Osteoblast (primary cell): ENCODE data around the gene CETP. TPM values are rescaled to one million over a fixed set of nuclear protein-coding genes. Genes with fewer than 3 reads are reported as not detected.

Experiments used
- DNase-seq: peaks from one replicate; pipeline ENCODE4 v3.0.0; 2011; ENCODE audit warnings: low spot score, mixed read lengths; ENCODE audit not compliant: insufficient read length; ENCODE audit errors: missing footprints
- H2AFZ ChIP-seq: 2 replicates; pipeline ENCODE4 v1.6.0; 2011; ENCODE audit warnings: mild to moderate bottlenecking, low read length
- H3K27ac ChIP-seq: 2 replicates; pipeline ENCODE4 v1.5.1; 2011; ENCODE audit warnings: mild to moderate bottlenecking, low read depth, low read length, moderate library complexity
- H3K27me3 ChIP-seq: 2 replicates; pipeline ENCODE4 v1.6.0; 2012; ENCODE audit warnings: mild to moderate bottlenecking, control low read depth, inconsistent platforms, low read length, moderate library complexity; ENCODE audit not compliant: insufficient read depth
- H3K36me3 ChIP-seq: 2 replicates; pipeline ENCODE4 v1.5.1; 2011; ENCODE audit warnings: mild to moderate bottlenecking, low read length, control low read depth, moderate library complexity; ENCODE audit not compliant: insufficient read depth
- H3K4me1 ChIP-seq: 2 replicates; pipeline ENCODE4 v1.5.1; 2011; ENCODE audit warnings: mild to moderate bottlenecking, low read length, control low read depth, moderate library complexity; ENCODE audit not compliant: insufficient read depth
- H3K4me2 ChIP-seq: 2 replicates; pipeline ENCODE4 v1.6.0; 2011; ENCODE audit warnings: mild to moderate bottlenecking, low read length; ENCODE audit not compliant: insufficient read depth
- H3K4me3 ChIP-seq: fragments of 200-600 bp; sonication (generic); 3 replicates; pipeline ENCODE4 v1.5.1; 2012; ENCODE audit warnings: mild to moderate bottlenecking, low read length, inconsistent platforms; ENCODE audit not compliant: insufficient read depth
- H3K79me2 ChIP-seq: 2 replicates; pipeline ENCODE4 v1.6.0; 2012; ENCODE audit warnings: mild to moderate bottlenecking, low read length, control low read depth, inconsistent platforms; ENCODE audit not compliant: insufficient read depth
- H3K9me3 ChIP-seq: 2 replicates; pipeline ENCODE4 v1.5.1; 2011; ENCODE audit warnings: low read depth, low read length, control low read depth
- H4K20me1 ChIP-seq: 2 replicates; pipeline ENCODE4 v1.6.0; 2012; ENCODE audit warnings: mild to moderate bottlenecking, low read length, control low read depth; ENCODE audit not compliant: insufficient read depth
- CTCF ChIP-seq: IDR thresholded peaks from 2 replicates; pipeline ENCODE4 v1.5.1; 2011; ENCODE audit warnings: mild to moderate bottlenecking, low read depth, low read length, moderate library complexity; ENCODE audit errors: extremely low read depth
- total RNA-seq: library from RNA; depleted of rRNA; stranded (reverse); fragments of >200 nt; gene quantifications from 2 replicates; pipeline ENCODE4 v1.2.3, GENCODE V29; 2012

CETP gene, protein sequence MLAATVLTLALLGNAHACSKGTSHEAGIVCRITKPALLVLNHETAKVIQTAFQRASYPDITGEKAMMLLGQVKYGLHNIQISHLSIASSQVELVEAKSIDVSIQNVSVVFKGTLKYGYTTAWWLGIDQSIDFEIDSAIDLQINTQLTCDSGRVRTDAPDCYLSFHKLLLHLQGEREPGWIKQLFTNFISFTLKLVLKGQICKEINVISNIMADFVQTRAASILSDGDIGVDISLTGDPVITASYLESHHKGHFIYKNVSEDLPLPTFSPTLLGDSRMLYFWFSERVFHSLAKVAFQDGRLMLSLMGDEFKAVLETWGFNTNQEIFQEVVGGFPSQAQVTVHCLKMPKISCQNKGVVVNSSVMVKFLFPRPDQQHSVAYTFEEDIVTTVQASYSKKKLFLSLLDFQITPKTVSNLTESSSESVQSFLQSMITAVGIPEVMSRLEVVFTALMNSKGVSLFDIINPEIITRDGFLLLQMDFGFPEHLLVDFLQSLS
- not detected in 2 replicates for total RNA-seq

- peak within 1 kb of the TSS; percentile 41 for H3K27ac ChIP-seq
- no peak for DNase-seq
- no peaks in the 10 kb centered on the region for H4K20me1 ChIP-seq
- no peak within 1 kb of the TSS for H2AFZ ChIP-seq
- TF ChIP-seq CTCF: no peak
- H3K4me3 ChIP-seq: no peak within 1 kb of the TSS
- H3K79me2 ChIP-seq: no peaks in the 10 kb centered on the region
- H3K36me3 ChIP-seq: no peaks in the 10 kb centered on the region
- H3K4me1 ChIP-seq: peaks cover 30% of the 10 kb centered on the region
- H3K9me3 ChIP-seq: no peaks in the 10 kb centered on the region
- no peaks in the 10 kb centered on the region for H3K27me3 ChIP-seq
- peak within 1 kb of the TSS; percentile 4 for H3K4me2 ChIP-seq
These were observed at the start of gene CETP for GRCh38 chr16:56961851-56962281. Gene CETP (plus strand): TSS chr16:56961950. CDS start chr16:56961980, 30 bp downstream.

GRCh38 chr16:56912746-56913708 is 48.7 kb upstream of the CETP start:
- H3K36me3 ChIP-seq: no peaks in the 10 kb centered on the region
- peak overlapping the region; percentile 67 for H3K4me2 ChIP-seq
- no peaks in the 10 kb centered on the region for H4K20me1 ChIP-seq
- no peaks in the 10 kb centered on the region for H3K27me3 ChIP-seq
- H3K9me3 ChIP-seq: no peaks in the 10 kb centered on the region
- H3K4me1 ChIP-seq: peaks cover 66% of the 10 kb centered on the region
- peak; percentile 94 for DNase-seq
- no peak overlapping the region for H2AFZ ChIP-seq
- H3K4me3 ChIP-seq: no peak overlapping the region
- no peaks in the 10 kb centered on the region for H3K79me2 ChIP-seq
- peak overlapping the region; percentile 56 for H3K27ac ChIP-seq
- no peak for TF ChIP-seq CTCF

DNA sequence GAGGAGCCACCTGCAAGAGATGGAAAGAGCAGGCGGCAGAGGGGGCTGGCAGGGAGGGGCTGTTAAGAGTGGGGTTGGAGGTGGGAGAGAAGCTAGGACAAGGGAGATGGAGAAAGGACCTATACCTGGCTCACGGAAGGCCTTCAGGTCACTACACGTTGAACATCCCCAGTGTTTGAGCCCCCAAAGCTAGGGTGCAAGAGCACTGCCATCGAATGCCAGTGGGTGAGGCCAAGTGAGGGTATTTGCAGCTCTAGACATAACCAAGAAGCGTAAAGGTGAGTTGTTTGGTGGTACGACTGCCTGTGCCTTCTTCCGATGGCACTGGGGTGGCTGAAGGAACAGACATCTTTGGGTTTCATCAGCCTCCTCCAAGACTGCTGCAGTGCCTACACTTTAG is 46.9 kb upstream of the CETP start:
- Histone ChIP-seq H2AFZ (no peak overlapping the region), H3K36me3 (no peaks in the 10 kb centered on the region), H3K9me3 (no peaks in the 10 kb centered on the region), H3K4me3 (no peak overlapping the region), H3K4me2 (peak overlapping the region; percentile 54), H3K27ac (peak overlapping the region; percentile 32), H3K4me1 (peaks cover 75% of the 10 kb centered on the region), H3K27me3 (peaks cover 1% of the 10 kb centered on the region), H4K20me1 (no peaks in the 10 kb centered on the region), H3K79me2 (no peaks in the 10 kb centered on the region)
- DNase-seq: no peak
- no peak for TF ChIP-seq CTCF
